Activated naive CD8-positive, alpha-beta T cell treated with anti-CD3 and anti-CD28 coated beads, Interleukin-2, amount 10 ng/mL, durations not matched to agents 7 days and 5 days (primary cell): Measurements from ENCODE around the gene TBC1D2B. TPM values are rescaled to one million over a fixed set of nuclear protein-coding genes. Genes with fewer than 3 reads are reported as not detected.
"Not testable (repeated sequence)": the region's sequence is repeated elsewhere in the genome, so short reads cannot be mapped to it uniquely, and the experiment has no call there.

ENCODE experiments used
- ATAC-seq: fragments of 150-1000 bp; cut with Tn5 transposase; one replicate; pipeline ENCODE4 v1.10.0; 2021; ENCODE audit warnings: low read depth, moderate library complexity
- POLR2A ChIA-PET: fragments of 350-600 bp; sonication (Branson Sonifier 250); formaldehyde crosslinking; loops from one replicate; lab custom pipeline; 2021; ENCODE audit warnings: antibody characterized with exemption; lab: Charles Lee
- DNase-seq: peaks from one replicate; pipeline ENCODE4 v3.0.0; 2021
- H3K27ac Mint-ChIP-seq: one replicate; pipeline ENCODE4 v1.8.0; 2022; ENCODE audit warnings: mild to moderate bottlenecking, mixed read lengths
- H3K27me3 Mint-ChIP-seq: one replicate; pipeline ENCODE4 v1.8.0; 2022; ENCODE audit warnings: mild to moderate bottlenecking, moderate library complexity, mixed read lengths
- H3K36me3 Mint-ChIP-seq: one replicate; pipeline ENCODE4 v1.8.0; 2021; ENCODE audit warnings: mild to moderate bottlenecking, mixed read lengths
- H3K4me1 Mint-ChIP-seq: one replicate; pipeline ENCODE4 v1.8.0; 2021; ENCODE audit warnings: mixed read lengths
- H3K4me3 Mint-ChIP-seq: one replicate; pipeline ENCODE4 v1.8.0; 2022; ENCODE audit warnings: mild to moderate bottlenecking, moderate library complexity, mixed read lengths
- H3K9me3 Mint-ChIP-seq: one replicate; pipeline ENCODE4 v1.8.0; 2021; ENCODE audit warnings: mixed read lengths
- total RNA-seq, 2 experiments: library from RNA; stranded (reverse); gene quantifications; one replicate each; pipeline ENCODE4 v1.2.3, GENCODE V29; 2021

TBC1D2B gene
- total RNA-seq, 2 experiments from 2014 or later, result 123 to 125 TPM

DNA sequence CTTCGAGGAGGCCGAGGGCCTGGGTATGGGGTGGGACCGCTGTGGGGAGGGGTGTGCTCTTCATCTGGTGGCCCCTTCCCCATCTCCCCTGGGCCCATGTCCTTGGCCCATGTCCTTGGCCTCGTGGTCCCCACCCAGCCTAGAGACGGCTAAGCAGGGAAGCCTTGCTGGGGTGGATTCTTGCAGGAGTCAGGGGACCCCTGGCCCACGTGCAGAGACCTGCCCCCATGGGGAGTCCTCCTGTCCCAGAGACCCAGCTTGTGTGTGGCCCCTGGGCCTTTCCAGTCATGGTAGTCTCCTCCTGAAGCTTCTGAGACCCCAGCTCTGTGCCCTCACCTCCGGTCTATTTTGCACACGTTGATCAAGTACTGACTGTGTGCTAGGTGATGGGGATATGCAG lies 97.4 kb downstream of the TBC1D2B start:
- Mint-ChIP-seq H3K27ac (no peak overlapping the region), H3K36me3 (no peaks in the 10 kb centered on the region), H3K4me3 (no peak overlapping the region), H3K9me3 (no peaks in the 10 kb centered on the region), H3K4me1 (no peaks in the 10 kb centered on the region), H3K27me3 (peaks cover 4% of the 10 kb centered on the region)
- ATAC-seq (no peak), DNase-seq (no peak)
- POLR2A ChIA-PET, result no interaction called here

DNA sequence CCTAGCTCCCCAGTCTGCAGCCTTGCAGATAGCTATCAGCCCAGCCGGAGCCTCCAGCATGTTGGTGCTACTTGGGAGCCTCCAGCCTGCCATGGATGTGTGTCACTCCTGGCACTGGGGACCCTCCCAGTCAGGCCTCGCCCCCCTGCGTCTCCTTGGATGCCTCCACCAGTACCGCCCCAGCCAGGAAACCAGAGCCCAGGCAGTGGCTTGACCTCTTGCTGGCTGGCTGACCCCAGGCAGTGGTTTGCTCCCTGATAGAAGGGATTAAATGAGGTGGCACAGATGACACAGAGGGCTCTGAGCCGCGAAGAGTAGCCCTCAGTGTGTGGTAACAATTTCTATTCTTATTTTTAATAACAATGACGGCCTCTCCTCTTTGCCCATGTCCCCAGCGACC lies 98.4 kb downstream of the TBC1D2B start:
- H3K27ac Mint-ChIP-seq, DNase-seq, H3K9me3 Mint-ChIP-seq, ATAC-seq, H3K36me3 Mint-ChIP-seq, POLR2A ChIA-PET, H3K27me3 Mint-ChIP-seq, H3K4me3 Mint-ChIP-seq, H3K4me1 Mint-ChIP-seq: not testable (repeated sequence)

DNA sequence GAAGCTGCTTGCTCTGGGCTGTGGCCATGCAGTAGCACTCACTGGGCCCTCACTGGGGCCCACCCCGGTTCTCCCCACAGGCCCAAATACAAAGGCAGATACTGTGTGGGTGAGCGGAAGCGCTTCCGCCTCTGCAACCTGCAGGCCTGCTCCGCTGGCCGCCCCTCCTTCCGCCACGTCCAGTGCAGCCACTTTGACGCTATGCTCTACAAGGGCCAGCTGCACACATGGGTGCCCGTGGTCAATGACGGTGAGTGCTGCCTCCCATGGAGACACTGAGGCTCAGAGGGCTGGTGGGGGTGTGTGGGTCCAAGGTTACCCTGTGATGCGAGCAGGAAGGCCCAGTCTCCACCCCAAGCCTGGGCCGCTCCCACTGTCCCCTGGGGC lies 98.8 kb downstream of the TBC1D2B start:
- DNase-seq, H3K27me3 Mint-ChIP-seq, POLR2A ChIA-PET, ATAC-seq, H3K9me3 Mint-ChIP-seq, H3K4me3 Mint-ChIP-seq, H3K27ac Mint-ChIP-seq, H3K36me3 Mint-ChIP-seq, H3K4me1 Mint-ChIP-seq: not testable (repeated sequence)

DNA sequence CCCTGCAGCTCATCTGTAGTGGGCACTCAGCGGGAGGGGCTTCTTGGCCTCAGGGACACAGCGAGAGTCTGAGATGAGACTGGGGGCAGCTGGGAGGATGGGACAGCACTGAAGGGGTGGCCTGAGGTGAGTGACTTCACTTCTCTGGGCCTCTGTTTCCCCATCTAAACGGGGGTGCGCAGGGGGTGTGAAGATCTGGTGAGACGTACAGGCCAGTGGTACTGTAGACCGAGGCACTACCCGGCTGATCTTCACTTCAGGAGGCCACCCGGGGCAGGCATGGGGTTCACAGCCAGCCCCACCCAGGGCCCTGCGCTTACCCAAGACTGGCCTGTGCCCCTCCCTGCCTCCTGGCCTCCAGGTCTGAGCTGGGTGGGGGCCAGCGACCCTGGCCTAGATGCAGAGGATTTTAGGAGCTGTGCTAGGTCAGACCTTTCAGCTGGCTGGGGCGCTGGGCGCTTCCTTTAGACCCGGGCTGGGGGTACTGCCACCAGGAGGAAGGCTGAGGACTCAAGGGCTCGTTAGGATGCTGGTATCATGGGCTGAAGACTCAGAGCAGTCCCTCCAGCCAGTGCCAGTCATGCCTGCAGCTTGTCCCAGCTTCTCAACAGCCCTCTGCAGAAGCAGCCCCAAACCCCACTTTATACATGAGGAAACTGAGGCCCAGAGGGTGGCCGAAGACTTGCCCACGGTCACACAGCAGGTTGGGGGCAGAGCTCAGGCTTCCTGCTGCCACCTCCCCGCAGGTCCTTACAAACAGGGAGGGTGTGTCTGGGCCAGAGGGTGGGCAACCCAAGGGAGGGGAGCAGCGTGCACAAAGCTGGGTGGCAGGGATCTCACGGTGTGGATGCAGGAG lies 99.4 kb downstream of the TBC1D2B start:
- POLR2A ChIA-PET, H3K27ac Mint-ChIP-seq: not testable (repeated sequence)

DNA sequence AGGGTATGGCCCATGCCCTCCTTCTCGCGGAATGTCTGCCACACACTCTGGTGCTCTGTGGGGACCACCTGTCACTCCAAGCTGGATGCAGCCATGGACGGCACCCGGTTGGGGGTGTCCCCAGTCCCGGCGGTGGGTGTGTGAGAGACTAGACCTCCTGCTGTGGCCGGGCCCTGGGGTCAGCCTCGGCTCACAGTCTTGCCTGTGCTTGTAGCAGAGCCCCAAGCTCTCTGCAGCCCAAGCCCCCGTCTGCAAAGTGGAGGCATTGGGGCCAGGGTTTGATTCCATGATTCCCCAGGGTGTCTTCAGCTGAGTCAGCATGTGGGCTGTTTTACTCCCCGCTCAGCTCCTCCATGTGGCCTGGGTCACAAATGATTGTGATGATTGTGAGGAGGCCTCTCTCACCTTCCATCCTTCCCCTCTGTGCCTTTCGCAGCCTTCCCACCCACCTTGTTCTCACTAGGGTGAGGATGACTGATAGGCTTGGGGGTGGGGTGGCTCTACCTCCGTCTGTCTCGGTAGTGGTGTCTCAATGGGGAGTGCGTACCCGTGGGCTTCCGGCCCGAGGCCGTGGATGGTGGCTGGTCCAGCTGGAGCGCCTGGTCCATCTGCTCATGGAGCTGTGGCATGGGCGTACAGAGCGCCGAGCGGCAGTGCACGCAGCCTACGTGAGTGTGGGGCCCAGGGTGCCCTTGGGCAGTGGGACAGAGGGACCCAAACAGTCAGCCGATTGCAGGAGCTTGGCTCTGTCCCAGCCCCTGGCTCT lies 100.6 kb downstream of the TBC1D2B start:
- H3K27ac Mint-ChIP-seq, DNase-seq, H3K4me1 Mint-ChIP-seq, H3K27me3 Mint-ChIP-seq, POLR2A ChIA-PET, H3K9me3 Mint-ChIP-seq, H3K36me3 Mint-ChIP-seq, H3K4me3 Mint-ChIP-seq, ATAC-seq: not testable (repeated sequence)

More for the DNA sequence above, 99.4 kb downstream of the TBC1D2B start:
- H3K36me3 Mint-ChIP-seq, ATAC-seq, DNase-seq, H3K4me1 Mint-ChIP-seq, H3K27me3 Mint-ChIP-seq, H3K4me3 Mint-ChIP-seq, H3K9me3 Mint-ChIP-seq: not testable (repeated sequence)

DNA sequence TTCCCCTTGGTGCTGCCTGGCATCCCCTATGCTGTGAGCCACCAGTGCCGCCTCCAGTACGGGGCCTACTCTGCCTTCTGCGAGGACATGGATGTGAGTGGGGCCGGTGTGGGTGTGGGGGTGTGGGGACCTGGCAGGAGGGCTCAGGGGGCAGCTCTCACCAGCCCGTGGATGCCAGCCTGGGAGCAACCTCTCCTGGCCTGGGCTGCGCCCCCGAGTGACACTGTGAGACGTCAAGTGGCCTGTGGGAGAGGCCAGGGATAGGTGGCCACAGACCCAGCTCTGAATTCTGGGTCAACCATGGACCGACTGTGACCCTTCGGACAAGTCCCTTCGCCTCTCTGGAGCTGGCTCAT lies 101.4 kb downstream of the TBC1D2B start:
- DNase-seq, H3K4me1 Mint-ChIP-seq, H3K27me3 Mint-ChIP-seq, POLR2A ChIA-PET, H3K36me3 Mint-ChIP-seq, H3K4me3 Mint-ChIP-seq, H3K27ac Mint-ChIP-seq, H3K9me3 Mint-ChIP-seq, ATAC-seq: not testable (repeated sequence)

DNA sequence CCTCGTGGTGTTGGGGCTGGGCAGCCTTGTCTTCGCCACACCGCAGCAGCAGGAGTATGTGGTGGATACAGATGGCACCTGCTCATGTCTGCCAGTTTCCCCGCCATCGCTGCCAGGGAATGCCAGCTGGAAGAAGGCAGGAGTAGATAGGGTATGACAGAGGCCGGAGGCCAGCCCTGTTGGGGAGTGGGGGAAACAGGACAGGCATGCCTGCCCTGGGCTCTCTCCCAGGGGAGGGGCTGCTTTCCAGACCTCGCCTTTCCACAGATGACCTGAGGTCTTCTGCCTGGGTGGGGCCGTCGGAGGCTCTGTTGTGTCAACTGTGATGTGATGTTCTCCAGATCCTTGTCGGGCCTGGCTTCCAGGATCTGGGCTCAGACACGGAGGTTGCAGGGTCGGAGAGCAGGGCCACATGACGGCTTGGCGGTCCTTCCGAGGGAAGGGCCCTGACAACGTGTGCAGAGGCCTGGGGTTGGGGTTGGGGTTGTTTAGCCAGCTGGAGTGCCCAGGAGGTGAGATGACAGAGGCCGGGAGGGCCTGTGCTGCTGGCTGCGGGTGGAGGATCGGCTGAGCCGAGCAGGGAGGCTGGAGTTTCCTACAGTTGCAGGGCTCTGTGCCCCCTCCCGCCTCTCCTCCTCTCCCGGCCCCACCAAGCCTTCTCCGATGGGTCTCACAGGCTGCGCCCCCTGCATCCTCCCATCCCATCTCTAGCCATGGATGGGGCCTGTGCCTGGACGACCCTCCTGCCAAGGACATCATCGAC lies 102.0 kb downstream of the TBC1D2B start:
- no peaks in the 10 kb centered on the region for H3K27me3 Mint-ChIP-seq
- no peak for ATAC-seq
- POLR2A ChIA-PET, result no interaction called here
- no peaks in the 10 kb centered on the region for H3K36me3 Mint-ChIP-seq
- no peak overlapping the region for H3K4me3 Mint-ChIP-seq
- H3K27ac Mint-ChIP-seq, result no peak overlapping the region
- H3K4me1 Mint-ChIP-seq, result peaks cover 3% of the 10 kb centered on the region
- no peak for DNase-seq
- no peaks in the 10 kb centered on the region for H3K9me3 Mint-ChIP-seq

DNA sequence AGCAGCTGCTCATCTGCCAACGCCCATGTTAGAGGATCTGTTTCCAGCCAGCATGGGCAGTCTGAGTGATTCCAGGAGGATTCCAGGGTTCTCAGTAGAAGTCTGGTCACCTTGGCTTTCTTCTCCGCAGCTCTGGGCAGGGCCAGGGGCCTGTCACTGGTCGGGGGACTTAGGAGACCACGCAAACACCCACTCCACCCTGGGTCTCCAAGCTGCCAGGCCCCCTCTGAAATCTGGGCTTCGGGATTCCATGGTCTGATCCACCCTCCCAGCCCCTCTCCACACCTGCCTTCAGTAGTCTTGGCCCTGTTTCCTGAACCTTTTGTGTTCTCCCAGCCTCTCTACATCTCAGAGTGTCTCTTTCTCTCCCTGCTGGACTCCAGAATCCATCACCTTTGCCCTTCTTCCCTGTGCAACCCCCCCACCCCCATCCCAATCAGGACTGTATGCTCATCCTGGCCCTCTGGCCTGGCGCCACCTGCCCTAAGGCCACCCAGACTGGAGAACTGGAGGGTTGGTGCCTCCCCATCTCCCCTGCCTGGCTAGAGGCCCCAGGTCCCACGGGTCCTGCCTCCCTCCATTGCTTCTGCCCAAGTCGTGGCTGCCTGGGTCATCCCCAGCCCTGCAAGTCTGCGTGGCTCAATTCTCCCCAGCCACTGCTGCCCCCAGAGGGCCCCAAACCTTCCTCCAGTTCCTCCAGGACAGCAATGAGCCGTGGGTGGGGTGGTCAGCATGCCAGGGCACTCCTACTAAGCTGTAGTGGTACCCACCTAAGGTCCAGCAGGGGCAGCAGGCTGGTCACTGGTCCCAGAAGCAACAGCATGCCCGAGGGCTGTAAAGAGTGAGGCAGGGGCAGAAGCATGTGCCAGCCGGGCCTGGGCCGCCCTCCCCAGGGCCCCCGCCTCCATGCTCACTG lies 102.8 kb downstream of the TBC1D2B start:
- POLR2A ChIA-PET, result no interaction called here
- Mint-ChIP-seq H3K4me1 (peaks cover 3% of the 10 kb centered on the region), H3K36me3 (no peaks in the 10 kb centered on the region), H3K4me3 (no peak overlapping the region), H3K27me3 (peaks cover 5% of the 10 kb centered on the region), H3K9me3 (no peaks in the 10 kb centered on the region), H3K27ac (no peak overlapping the region)
- DNase-seq, result no peak
- no peak for ATAC-seq

DNA sequence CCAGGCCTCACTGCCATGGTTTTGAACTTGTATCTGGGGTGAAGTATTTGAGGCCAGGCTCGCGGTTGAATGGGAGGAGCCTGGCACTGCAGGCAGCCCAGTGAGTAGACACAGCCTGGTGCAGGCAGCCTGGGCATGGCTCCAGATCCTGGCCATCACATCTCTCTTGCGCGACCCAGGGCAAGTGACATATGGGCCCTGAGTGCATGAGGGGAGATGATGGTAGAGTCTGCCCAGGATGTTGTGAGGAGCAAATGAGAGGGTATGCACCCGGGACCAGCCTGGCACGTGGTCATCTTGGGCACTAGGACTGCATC lies 103.5 kb downstream of the TBC1D2B start:
- Mint-ChIP-seq H3K4me1 (peaks cover 3% of the 10 kb centered on the region), H3K36me3 (no peaks in the 10 kb centered on the region), H3K27ac (no peak overlapping the region), H3K27me3 (peaks cover 11% of the 10 kb centered on the region), H3K9me3 (no peaks in the 10 kb centered on the region), H3K4me3 (no peak overlapping the region)
- POLR2A ChIA-PET, result no interaction called here
- peak; percentile 36 for ATAC-seq
- DNase-seq, result no peak

DNA sequence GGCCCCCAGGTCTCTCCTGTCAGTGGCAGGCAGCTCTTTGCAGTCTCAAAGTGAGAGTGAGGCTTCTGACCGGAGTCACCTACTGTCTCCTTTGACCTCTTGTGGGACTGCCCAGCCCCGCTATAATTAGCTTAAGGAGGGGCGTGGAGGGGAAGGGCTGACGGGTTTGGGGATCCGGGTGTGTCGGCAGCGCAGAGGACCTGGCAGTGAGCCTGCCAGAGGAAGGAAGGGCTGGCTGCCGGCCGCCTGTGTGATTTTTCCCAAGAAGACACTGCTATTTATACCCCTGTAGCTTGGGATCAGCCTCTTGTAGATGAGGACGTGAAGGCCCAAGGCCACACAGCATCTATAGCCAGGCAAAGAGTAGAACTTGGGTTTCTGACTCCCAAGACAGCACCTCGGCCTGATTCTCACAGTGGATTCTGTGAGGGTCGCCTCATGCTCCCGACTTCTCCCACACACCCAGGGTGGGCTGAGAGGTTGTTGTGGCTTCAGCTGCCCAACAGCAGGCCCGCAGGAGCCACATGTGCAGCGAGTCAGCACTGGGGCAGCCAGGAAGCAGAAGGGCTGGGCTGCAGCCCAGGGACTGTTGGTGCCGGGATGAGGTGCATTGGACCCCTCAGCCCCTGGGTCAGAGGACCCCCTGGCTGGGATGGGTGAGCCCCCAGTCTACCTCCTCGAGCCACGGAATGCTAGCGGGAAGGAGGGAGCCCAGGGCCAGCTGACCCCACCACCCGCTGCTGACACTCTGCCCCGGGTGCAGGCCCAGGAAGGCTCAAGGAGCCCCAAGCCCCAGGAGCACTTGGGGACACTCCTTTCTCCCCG lies 104.0 kb downstream of the TBC1D2B start:
- H3K4me3 Mint-ChIP-seq, POLR2A ChIA-PET, H3K4me1 Mint-ChIP-seq, DNase-seq, H3K36me3 Mint-ChIP-seq, H3K9me3 Mint-ChIP-seq, H3K27ac Mint-ChIP-seq, ATAC-seq: not testable (repeated sequence)
- H3K27me3 Mint-ChIP-seq, result peaks cover 15% of the 10 kb centered on the region

DNA sequence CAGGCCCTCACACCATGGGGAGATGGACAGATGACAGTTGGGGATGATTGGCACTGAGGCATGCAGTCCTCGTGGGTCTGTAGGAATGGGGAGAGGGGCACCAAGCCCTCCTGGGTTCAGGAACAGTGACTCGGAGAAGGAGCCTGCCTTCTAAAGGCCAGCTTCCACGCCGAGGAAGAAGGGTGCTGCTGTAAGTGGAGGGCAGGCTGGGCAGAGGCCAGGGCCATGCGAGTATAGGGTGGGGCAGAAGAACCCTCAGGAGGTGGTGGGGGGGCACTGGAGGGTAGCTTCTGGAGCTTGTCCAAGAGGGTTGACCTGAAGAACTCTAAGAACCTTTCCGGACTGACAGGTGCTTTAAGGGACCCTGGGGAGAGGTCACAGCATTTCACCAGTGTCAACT lies 104.8 kb downstream of the TBC1D2B start:
- H3K9me3 Mint-ChIP-seq, H3K36me3 Mint-ChIP-seq, H3K27ac Mint-ChIP-seq, POLR2A ChIA-PET, ATAC-seq, DNase-seq, H3K4me3 Mint-ChIP-seq, H3K4me1 Mint-ChIP-seq: not testable (repeated sequence)
- H3K27me3 Mint-ChIP-seq, result peaks cover 19% of the 10 kb centered on the region

DNA sequence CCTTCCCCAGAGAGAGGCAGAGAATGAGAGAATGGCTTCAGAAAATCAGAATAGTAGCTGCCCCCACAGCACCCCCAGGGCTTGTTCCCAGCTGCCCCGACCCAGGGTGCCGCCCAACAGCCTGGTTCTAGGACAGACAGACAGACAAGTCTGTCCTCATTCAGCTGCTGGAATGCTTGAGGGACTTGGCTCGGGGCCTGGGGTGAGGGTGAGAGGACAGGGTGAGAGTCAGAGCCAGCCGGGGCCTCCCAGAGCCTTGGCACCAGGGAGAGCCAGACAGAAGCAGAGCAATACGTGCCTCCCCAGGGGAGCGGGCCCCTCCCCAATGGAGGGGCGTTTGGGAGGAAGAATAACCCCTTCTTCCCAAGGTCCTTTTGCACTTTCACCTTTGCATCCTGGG lies 105.6 kb downstream of the TBC1D2B start:
- H3K4me1 Mint-ChIP-seq, H3K27ac Mint-ChIP-seq, ATAC-seq, H3K9me3 Mint-ChIP-seq, DNase-seq, H3K4me3 Mint-ChIP-seq, H3K36me3 Mint-ChIP-seq, POLR2A ChIA-PET: not testable (repeated sequence)
- H3K27me3 Mint-ChIP-seq, result peaks cover 19% of the 10 kb centered on the region
